Measurements from ENCODE around the gene SRP72. TPM values are rescaled to one million over a fixed set of nuclear protein-coding genes. Genes with fewer than 3 reads are reported as not detected.

SRP72 gene
- 57.8 and 115 TPM in 2 replicates for total RNA-seq

GRCh38 chr4:56467284-56468096 lies at the start of gene SRP72:
SRP72 (plus strand) TSS chr4:56467617; CDS start chr4:56467636, 19 bp downstream.

GRCh38 chr4:56435140-56435926 lies 32.1 kb upstream of the SRP72 start, which contains the start of gene PPAT:
PPAT (minus strand) TSS chr4:56435615; CDS start chr4:56435477, 138 bp downstream.

GRCh38 chr4:56505269-56506130 lies 38.1 kb downstream of the SRP72 start, which contains the start of gene ARL9:
ARL9 (plus strand) TSS chr4:56505791; CDS start chr4:56505863, 72 bp downstream.

Other genes with a start within 250 kb of the SRP72 start
- gene AASDH, start 80.1 kb upstream of the SRP72 start, total RNA-seq = 6.1 and 6.4 TPM in 2 replicates
- gene PPAT, start 32.0 kb upstream of the SRP72 start, total RNA-seq = 8.9 and 9.3 TPM in 2 replicates
- gene PAICS, start 31.4 kb upstream of the SRP72 start, total RNA-seq = 52.5 and 66.7 TPM in 2 replicates
- gene ARL9, start 38.2 kb downstream of the SRP72 start, total RNA-seq = 0.62 and 1.2 TPM in 2 replicates
- gene HOPX, start 213.7 kb downstream of the SRP72 start, total RNA-seq = 2.0 TPM in 1 of 2 replicates, not detected in the other

Measured in cardiac ventricle fibroblast (primary cell).